Cardiac fibroblast (primary cell): Measurements from ENCODE around the gene EIF3L.
A peak's percentile ranks its signal among the peaks of the same experiment; 100 is the strongest.

Source experiments
- DNase-seq, 2 donors: peaks; one replicate each; pipeline versions ENCODE4 v3.0.0 to v3.0.0-alpha.2; 2010; ENCODE audit warnings: low read depth in 2 of 2
- H3K4me3 ChIP-seq, 2 donors: replicated peaks in 1 of 2; 1 replicate in 1 of 2; 2 replicates in 1 of 2; pipeline ENCODE4 v1.5.1; 2011; ENCODE audit warnings: low read depth in 2 of 2, low read length in 2 of 2, mild to moderate bottlenecking in 2 of 2, moderate library complexity in 1 of 2
- TF ChIP-seq, protein P1 (sequence below): IDR thresholded peaks from one replicate; pipeline ENCODE4 v1.5.1; 2011; ENCODE audit warnings: low read depth, mild to moderate bottlenecking, low read length, inconsistent platforms

Gene EIF3L

DNA sequence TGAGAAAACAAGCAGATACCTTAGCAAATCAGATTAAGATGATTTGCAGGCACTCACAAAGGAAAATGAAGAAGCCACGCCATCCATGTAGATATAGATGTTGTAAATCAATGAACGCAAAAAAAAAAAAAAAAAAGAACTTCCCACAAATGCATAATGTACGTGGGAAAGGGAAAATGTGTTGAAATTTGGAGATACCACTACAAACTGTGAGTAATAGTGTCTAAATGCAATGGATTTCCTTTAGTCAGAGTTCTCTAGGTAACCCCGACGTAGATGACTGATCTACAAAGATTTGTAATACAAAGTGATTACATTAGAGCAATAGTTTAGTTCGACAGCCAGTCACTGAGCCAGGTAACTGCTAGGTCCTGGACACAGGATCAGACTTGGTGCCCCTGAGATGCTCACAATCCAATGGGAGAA lies 4.3 kb upstream of the EIF3L start:
- DNase-seq: peak in 1 of 2 donors; percentile 22
- H3K4me3 ChIP-seq: peak overlapping the region; percentile 62 to 71
- TF ChIP-seq, protein P1, sequence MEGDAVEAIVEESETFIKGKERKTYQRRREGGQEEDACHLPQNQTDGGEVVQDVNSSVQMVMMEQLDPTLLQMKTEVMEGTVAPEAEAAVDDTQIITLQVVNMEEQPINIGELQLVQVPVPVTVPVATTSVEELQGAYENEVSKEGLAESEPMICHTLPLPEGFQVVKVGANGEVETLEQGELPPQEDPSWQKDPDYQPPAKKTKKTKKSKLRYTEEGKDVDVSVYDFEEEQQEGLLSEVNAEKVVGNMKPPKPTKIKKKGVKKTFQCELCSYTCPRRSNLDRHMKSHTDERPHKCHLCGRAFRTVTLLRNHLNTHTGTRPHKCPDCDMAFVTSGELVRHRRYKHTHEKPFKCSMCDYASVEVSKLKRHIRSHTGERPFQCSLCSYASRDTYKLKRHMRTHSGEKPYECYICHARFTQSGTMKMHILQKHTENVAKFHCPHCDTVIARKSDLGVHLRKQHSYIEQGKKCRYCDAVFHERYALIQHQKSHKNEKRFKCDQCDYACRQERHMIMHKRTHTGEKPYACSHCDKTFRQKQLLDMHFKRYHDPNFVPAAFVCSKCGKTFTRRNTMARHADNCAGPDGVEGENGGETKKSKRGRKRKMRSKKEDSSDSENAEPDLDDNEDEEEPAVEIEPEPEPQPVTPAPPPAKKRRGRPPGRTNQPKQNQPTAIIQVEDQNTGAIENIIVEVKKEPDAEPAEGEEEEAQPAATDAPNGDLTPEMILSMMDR: no peak

DNA sequence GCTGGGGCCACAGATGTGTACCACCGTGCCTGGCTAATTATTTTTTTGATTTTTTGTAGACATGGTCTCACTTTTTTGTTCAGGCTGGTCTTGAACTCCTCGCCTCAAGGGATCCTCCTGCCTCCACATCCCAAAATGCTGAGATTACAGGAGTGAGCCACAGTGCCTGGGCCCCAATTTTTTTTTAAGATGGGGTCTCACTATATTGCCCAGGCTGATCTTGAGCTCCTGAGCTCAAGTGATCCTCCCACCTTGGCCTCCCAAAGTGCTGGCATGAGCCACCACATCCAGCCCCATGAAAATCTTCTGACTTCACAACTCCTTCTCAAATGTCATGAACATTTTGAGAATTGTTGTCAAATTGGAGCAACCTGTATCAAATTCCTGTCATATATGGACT lies 2.8 kb upstream of the EIF3L start:
- no peak for DNase-seq
- TF ChIP-seq, protein P1: no peak
- H3K4me3 ChIP-seq: no peak overlapping the region

DNA sequence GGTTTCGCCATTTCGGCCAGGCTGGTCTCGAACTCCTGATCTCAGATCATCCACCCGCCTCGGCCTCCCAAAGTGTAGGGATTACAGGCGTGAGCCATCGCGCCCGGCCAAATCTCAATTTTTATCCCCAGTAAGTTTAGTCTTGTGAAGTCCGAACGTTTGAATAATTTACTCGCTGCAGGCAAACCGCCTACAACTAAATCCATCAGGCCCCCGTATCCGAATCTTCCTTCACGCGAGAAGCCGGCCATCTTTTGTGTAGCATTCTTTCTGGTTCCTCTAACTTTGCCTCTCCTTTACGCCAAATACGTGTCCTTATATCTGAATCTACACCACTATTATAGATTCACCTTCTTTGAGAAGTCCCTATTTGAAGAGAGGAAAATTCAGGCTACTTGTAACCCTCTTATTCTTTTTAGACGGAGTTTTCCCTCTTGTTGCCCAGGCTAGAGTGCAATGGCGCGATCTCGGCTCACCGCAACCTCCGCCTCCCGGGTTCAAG lies 581 bp upstream of the EIF3L start:
- DNase-seq: peak; percentile 37 to 52
- peak overlapping the region; percentile 60 to 85 for H3K4me3 ChIP-seq
- TF ChIP-seq, protein P1: no peak

DNA sequence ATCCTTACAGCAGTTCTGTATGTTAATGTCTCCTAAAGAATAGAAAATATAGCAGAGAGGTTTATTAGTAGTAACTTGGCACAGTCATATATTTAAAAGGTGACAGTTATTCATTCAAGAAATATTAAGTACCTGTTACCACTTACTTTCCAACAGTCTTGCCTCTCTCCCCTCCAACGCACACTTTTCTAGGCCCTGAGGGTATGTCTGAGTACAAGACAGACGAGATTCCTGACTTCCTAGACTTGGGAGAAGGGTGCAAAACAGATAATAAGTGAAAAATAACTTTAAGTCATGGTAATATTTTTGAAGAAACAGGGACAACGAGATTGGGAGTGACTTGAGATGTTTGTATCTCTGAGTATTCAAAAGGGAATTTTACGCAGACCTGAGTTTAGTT lies 1.6 kb downstream of the EIF3L start:
- TF ChIP-seq, protein P1: no peak
- no peak overlapping the region for H3K4me3 ChIP-seq
- no peak for DNase-seq

DNA sequence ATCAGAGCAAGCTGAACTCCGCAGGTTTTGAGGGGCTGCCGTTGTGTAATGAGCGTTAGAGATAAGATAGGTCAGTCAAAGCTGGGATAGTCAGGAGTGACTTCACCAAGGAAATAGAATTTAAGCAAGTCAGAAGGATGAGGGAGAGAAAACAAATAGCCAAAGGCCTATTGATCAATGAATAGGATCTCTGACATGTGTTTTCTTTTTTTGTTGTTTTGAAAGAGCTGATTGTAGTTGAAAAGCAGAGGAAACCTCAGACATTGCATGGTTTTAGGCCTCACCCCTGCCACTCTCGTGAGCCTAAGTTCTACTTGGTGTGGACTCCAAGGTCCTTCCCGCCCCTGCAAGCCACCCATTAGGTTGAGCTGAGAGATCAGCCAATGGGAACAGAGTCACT lies 3.2 kb downstream of the EIF3L start:
- H3K4me3 ChIP-seq: no peak overlapping the region

DNA sequence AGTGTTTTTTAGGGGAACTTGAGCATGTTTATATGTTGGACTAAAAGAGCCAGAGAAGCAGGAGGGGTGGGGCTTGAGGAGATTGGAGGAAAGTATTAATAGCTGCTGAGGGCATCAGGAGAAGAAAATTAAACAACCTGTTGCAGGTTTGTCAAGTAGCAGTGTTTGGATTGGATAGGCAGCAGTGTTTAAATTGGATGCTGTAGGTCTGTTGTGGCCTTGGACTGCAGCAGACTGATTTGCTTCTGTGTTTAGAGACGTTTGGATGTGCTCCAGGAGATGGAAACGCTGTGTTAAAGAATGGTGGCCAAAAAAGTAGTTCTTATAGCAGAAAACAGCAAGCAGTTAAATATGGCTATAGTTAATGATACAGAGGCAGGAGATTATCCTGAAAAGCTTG lies 5.7 kb downstream of the EIF3L start:
- TF ChIP-seq, protein P1: no peak
- no peak overlapping the region for H3K4me3 ChIP-seq
- no peak for DNase-seq

More for the DNA sequence above, 3.2 kb downstream of the EIF3L start:
- TF ChIP-seq, protein P1: no peak
- DNase-seq: no peak

DNA sequence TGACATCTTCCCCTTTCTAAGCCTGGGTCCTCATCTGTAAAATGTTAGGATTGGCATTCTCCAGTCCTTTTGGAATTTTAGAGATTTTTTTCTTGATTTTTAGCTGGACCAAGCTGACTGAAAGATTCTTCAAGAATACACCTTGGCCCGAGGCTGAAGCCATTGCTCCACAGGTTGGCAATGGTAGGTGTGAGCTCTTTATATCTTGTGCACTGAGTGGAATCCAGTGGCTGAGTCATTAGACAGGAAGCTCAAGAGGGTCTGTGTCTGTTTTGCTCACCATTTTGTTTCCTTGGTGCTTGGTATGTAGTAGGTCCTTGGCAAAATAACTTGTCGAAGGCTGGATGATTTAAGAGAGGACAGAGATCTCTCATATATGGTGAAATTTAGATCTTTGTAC lies 6.2 kb downstream of the EIF3L start:
- no peak for DNase-seq
- H3K4me3 ChIP-seq: no peak overlapping the region
- TF ChIP-seq, protein P1: no peak
